Peyer's patch (tissue), 4 donors: Measurements from ENCODE around the gene ZFP64. TPM values are rescaled to one million over a fixed set of nuclear protein-coding genes. Genes with fewer than 3 reads are reported as not detected.

Experiments used
- DNase-seq, 3 donors: peaks; one replicate each; pipeline ENCODE4 v3.0.0-alpha.2; 2017 to 2019
- H3K27ac ChIP-seq, 4 donors: fragments of 200-600 bp; sonication (generic); one replicate each; pipeline ENCODE4 v1.5.1; 2016 to 2019
- H3K27me3 ChIP-seq, 2 donors: fragments of 200-600 bp; sonication (generic); one replicate each; pipeline ENCODE4 v1.5.1; 2019
- H3K36me3 ChIP-seq, 3 donors: fragments of 200-600 bp; sonication (generic); one replicate each; pipeline ENCODE4 v1.5.1; 2016 to 2019
- H3K4me1 ChIP-seq, 4 donors: fragments of 200-600 bp; sonication (generic); one replicate each; pipeline ENCODE4 v1.5.1; 2016 to 2019
- H3K4me3 ChIP-seq, 4 donors: fragments of 200-600 bp; sonication (generic); 1 replicate in 3 of 4; 2 replicates in 1 of 4; pipeline ENCODE4 v1.5.1; 2016 to 2019; ENCODE audit warnings: mild to moderate bottlenecking in 1 of 4
- H3K9me3 ChIP-seq, 4 donors: fragments of 200-600 bp; sonication (generic); one replicate each; pipeline ENCODE4 v1.5.1; 2016 to 2019; ENCODE audit warnings: mild to moderate bottlenecking in 1 of 4
- POLR2A ChIP-seq, 2 donors: fragments of 450-650 bp; IDR thresholded peaks; one replicate each; pipeline ENCODE4 v1.5.1; 2017; ENCODE audit warnings: antibody characterized with exemption in 2 of 2, mild to moderate bottlenecking in 2 of 2, moderate library complexity in 2 of 2
- total RNA-seq, 4 donors: library from RNA; depleted of rRNA; stranded (reverse); fragments of >200 nt; gene quantifications; one replicate each; pipeline ENCODE4 v1.1.0, GENCODE V29; 2016
- TF ChIP-seq, protein P1 (sequence below), 6 experiments: fragments of 450-650 bp in 4 of 6; fragments of 200-600 bp in 2 of 6; sonication (generic) in 1 of 6; IDR thresholded peaks; one replicate each; pipeline ENCODE4 v1.5.1; 2017 to 2019; ENCODE audit warnings: antibody characterized with exemption in 6 of 6, mild to moderate bottlenecking in 3 of 6, moderate library complexity in 1 of 6

Gene ZFP64
- total RNA-seq, 4 donors from 2014 or later = 10.5 to 32.9 (median 16.1) TPM

DNA sequence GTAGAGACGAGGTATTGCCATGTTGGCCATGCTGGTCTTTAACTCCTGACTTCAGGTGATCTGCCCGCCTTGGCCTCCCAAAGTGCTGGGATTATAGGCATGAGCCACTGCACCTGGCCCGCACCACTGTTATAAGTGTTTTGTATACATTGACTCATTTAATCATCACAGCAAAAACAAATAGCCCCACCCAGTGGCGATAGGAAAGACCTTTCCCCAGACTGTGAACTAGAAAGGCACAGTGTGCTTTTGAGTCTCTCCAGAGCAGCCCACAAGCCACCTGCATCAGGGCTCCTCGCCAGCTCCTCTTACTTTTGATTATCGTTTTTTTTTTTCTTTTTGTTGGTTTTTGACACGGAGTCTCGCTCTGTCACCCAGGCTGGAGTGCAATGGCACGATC lies 27.9 kb upstream of the ZFP64 start:
- H3K36me3 ChIP-seq = no peaks in the 10 kb centered on the region
- no peak for DNase-seq
- no peaks in the 10 kb centered on the region for H3K27me3 ChIP-seq
- no peaks in the 10 kb centered on the region for H3K4me1 ChIP-seq
- H3K27ac ChIP-seq = no peak overlapping the region
- H3K9me3 ChIP-seq = peaks cover 0 to 20% (median 5%) of the 10 kb centered on the region in 4 donors
- no peak overlapping the region for H3K4me3 ChIP-seq
- TF ChIP-seq, protein P1, sequence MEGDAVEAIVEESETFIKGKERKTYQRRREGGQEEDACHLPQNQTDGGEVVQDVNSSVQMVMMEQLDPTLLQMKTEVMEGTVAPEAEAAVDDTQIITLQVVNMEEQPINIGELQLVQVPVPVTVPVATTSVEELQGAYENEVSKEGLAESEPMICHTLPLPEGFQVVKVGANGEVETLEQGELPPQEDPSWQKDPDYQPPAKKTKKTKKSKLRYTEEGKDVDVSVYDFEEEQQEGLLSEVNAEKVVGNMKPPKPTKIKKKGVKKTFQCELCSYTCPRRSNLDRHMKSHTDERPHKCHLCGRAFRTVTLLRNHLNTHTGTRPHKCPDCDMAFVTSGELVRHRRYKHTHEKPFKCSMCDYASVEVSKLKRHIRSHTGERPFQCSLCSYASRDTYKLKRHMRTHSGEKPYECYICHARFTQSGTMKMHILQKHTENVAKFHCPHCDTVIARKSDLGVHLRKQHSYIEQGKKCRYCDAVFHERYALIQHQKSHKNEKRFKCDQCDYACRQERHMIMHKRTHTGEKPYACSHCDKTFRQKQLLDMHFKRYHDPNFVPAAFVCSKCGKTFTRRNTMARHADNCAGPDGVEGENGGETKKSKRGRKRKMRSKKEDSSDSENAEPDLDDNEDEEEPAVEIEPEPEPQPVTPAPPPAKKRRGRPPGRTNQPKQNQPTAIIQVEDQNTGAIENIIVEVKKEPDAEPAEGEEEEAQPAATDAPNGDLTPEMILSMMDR (IDR thresholded peaks at IDR 0.05) = peak in 1 of 6 experiments; percentile 11
- TF ChIP-seq POLR2A (IDR thresholded peaks at IDR 0.05) = no peak

DNA sequence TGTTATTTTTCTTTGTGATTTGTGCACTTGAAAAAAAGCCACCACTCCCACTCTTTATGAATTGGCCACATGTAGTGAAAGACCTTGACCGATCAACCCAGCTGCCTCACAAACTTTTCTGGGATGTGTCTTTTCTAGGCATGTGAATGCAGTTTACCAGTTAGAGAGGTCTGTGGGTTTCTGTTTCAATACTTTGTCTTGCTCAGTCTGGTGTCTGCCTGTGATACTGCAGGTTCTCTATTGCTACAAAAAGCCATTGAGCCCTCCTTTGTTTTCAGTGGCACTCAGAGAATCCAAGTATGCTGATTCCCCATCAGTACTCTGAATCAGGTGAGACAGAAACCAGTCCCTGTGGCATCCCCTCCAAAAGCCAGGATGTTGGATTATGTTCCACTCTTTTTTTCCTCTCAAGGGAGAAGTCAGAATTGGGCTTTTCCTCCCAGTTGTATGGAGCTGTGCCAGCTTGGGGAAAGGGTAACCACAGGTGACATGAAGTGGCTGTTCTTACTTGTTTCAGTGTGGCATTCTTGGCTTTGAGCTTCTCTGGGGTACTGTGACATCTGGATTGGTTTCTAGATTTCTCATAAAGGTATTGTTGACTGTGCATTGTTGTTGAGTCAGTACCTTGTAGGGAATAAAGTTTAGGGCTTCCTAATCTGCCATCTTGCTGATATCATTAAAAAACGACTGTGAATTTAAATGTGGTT lies 26.3 kb upstream of the ZFP64 start:
- H3K4me3 ChIP-seq = no peak overlapping the region
- H3K36me3 ChIP-seq = no peaks in the 10 kb centered on the region
- no peaks in the 10 kb centered on the region for H3K4me1 ChIP-seq
- H3K9me3 ChIP-seq = peaks cover 0 to 20% (median 5%) of the 10 kb centered on the region in 4 donors
- no peak overlapping the region for H3K27ac ChIP-seq
- no peaks in the 10 kb centered on the region for H3K27me3 ChIP-seq
- TF ChIP-seq, protein P1 (IDR thresholded peaks at IDR 0.05) = no peak
- no peak for TF ChIP-seq POLR2A (IDR thresholded peaks at IDR 0.05)
- DNase-seq = no peak

DNA sequence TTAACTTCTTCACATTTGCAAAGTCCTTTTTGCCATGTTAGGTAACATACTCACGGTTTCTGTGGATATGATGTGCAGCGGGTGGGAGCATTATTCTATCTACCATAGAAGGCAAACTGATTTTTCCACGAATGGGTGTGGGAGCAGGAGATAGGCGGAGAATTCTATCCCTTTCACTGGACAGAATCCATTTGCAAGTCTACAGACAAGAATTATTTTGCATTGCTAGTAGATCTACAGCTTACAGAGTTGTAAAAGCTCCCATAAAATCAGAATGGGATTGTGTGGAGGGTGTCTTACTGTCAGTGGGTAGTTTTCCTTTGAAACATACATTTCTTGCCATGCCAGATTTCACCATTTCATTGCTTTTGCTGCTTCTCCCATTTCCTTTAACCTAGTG lies 22.4 kb upstream of the ZFP64 start:
- Histone ChIP-seq H3K4me1 (no peaks in the 10 kb centered on the region), H3K4me3 (no peak overlapping the region), H3K9me3 (peaks cover 0 to 4% (median 0%) of the 10 kb centered on the region in 4 donors), H3K27ac (no peak overlapping the region), H3K36me3 (no peaks in the 10 kb centered on the region), H3K27me3 (no peaks in the 10 kb centered on the region)
- DNase-seq = no peak
- no peak for TF ChIP-seq POLR2A (IDR thresholded peaks at IDR 0.05)
- TF ChIP-seq, protein P1 (IDR thresholded peaks at IDR 0.05) = no peak

DNA sequence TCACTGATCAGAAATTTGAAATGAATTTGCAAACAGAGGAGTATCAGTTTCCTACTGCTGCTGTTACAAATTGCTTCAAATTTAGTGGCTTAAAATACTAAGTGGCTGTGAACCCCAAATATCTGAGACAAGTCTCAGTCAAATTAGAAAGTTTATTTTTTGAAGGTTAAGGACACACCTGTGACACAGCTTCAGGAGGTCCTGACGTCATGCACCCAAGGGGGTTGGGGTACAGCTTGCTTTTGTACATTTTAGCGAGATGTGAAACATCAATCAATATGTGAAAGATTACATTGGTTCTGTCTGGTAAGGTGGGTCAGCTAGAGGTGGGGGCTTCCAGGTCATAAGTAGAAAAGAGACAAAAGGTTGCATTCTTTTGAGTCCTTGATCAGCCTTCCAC lies 21.4 kb upstream of the ZFP64 start:
- peaks cover 0 to 4% (median 0%) of the 10 kb centered on the region in 4 donors for H3K9me3 ChIP-seq
- no peaks in the 10 kb centered on the region for H3K4me1 ChIP-seq
- no peaks in the 10 kb centered on the region for H3K27me3 ChIP-seq
- no peaks in the 10 kb centered on the region for H3K36me3 ChIP-seq
- no peak overlapping the region for H3K27ac ChIP-seq
- H3K4me3 ChIP-seq = no peak overlapping the region
- no peak for DNase-seq
- TF ChIP-seq POLR2A (IDR thresholded peaks at IDR 0.05) = no peak
- TF ChIP-seq, protein P1 (IDR thresholded peaks at IDR 0.05) = no peak

DNA sequence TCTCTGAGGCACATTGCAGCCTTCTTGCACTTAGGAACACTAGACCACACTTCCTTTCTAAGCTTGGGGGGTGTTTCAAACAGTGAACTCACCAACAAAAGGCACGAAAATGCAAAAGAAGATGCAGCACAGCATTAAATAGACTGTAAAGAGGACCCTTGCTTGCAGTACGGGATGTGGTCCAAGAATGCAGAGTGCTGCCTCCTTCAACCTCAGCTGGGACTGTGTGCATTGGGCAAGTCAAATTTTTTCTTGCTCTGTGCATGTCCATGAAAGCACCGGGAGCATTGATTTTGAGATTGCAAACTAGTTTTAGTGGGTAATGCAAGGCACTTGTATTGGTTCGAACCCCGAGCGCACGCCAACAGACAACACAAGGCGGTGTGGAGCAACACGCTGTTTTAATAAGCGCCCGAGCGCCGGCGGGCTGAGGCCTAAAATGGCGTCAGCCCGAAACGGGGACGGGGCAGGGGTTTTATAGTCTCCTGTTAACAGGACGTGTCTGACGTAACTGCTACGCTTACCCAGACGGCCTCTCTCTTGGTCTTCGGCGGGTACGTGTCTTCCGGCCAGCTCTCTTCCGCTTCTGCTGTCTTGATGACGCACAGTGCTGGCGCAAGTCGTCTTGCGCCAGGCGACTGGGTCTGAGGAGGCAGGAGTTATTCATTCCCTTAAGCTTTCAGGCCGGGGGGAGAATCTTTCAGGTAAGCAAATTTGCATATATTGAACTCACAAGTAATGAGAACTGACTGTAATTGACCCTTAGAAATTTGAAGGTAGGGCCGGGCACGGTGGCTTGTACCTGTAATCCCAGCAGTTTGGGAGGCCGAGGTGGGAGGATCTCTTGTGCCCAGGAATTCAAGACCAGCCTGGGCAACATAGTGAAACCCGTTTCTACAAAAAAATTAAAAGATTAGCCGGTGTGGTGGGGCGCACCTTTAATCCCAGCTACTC lies 18.7 kb upstream of the ZFP64 start:
- H3K27me3 ChIP-seq = no peaks in the 10 kb centered on the region
- H3K4me1 ChIP-seq = no peaks in the 10 kb centered on the region
- no peak overlapping the region for H3K4me3 ChIP-seq
- TF ChIP-seq, protein P1 (IDR thresholded peaks at IDR 0.05) = no peak
- no peak for TF ChIP-seq POLR2A (IDR thresholded peaks at IDR 0.05)
- no peaks in the 10 kb centered on the region for H3K9me3 ChIP-seq
- no peak for DNase-seq
- no peaks in the 10 kb centered on the region for H3K36me3 ChIP-seq
- no peak overlapping the region for H3K27ac ChIP-seq
